Endothelial cell of umbilical vein (primary cell): Measurements from ENCODE around the gene THAP11.

ENCODE experiments used
- CTCF ChIP-seq, 2 donors: IDR thresholded peaks; 1 replicate in 1 of 2; 2 replicates in 1 of 2; pipeline ENCODE4 v1.5.1; 2011; ENCODE audit warnings: low read length in 2 of 2, mild to moderate bottlenecking in 2 of 2, moderate library complexity in 2 of 2, control low read depth in 1 of 2, inconsistent platforms in 1 of 2, low read depth in 1 of 2; ENCODE audit not compliant: insufficient read depth in 1 of 2; ENCODE audit errors: extremely low read depth in 1 of 2
- EZH2 ChIP-seq: IDR thresholded peaks from 2 replicates; pipeline ENCODE4 v1.6.1; 2012; ENCODE audit warnings: borderline replicate concordance, low read depth, mild to moderate bottlenecking, moderate library complexity, low read length, inconsistent platforms; ENCODE audit not compliant: severe bottlenecking
- MAX ChIP-seq: IDR thresholded peaks from 2 replicates; pipeline ENCODE4 v1.6.1; 2011; ENCODE audit not compliant: insufficient read depth, insufficient read length
- MYC ChIP-seq: IDR thresholded peaks from one replicate; pipeline ENCODE4 v1.6.1; 2011; ENCODE audit warnings: mild to moderate bottlenecking, low read depth, low read length
- POLR2A ChIP-seq: IDR thresholded peaks from 2 replicates; pipeline ENCODE4 v1.6.1; 2012; ENCODE audit warnings: low read depth, mild to moderate bottlenecking, control low read depth, low read length
- POLR2AphosphoS5 ChIP-seq: IDR thresholded peaks from 2 replicates; pipeline ENCODE4 v1.6.1; 2012; ENCODE audit warnings: low read depth, mild to moderate bottlenecking, control low read depth, low read length, moderate library complexity; ENCODE audit not compliant: insufficient read depth

GRCh38 chr16:67805718-67806427, 36.2 kb upstream of the THAP11 start:
- TF ChIP-seq CTCF (IDR thresholded peaks at IDR 0.05; ENCODE audit: extremely low read depth in 1 of 2, insufficient read depth in 1 of 2, low read depth in 1 of 2, low read length in 2 of 2) (no peak), POLR2A (no peak), EZH2 (no peak), POLR2AphosphoS5 (no peak), MYC (no peak), MAX (no peak)
